HG03460 (cell line): ENCODE measurements around the gene TRIM48.
"Not testable (repeated sequence)": the region's sequence is repeated elsewhere in the genome, so short reads cannot be mapped to it uniquely, and the experiment has no call there.

ENCODE experiments used
- ATAC-seq: cut with Tn5 transposase; IDR thresholded peaks from one replicate; pipeline ENCODE4 v1.9.1; 2021; ENCODE audit not compliant: unreplicated experiment

TRIM48 gene, protein sequence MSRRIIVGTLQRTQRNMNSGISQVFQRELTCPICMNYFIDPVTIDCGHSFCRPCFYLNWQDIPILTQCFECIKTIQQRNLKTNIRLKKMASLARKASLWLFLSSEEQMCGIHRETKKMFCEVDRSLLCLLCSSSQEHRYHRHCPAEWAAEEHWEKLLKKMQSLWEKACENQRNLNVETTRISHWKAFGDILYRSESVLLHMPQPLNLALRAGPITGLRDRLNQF

DNA sequence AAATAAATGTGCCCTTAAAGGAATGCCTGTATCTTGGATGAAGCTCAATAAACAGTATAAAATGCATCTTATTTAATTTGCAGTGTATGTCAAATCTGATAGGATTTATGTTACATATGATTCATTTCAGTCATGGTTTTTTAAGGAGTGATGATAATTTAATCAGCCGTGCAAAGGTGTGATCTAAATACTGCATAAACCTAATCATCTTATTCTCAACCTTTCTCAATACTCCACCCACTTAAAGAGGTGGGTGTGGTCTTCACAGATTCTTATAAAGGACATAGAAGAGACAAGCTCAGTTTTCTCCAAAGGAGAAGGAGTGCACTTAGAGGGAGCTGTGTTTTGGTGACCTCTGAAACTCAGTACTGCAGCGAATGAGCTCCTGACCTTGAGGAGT lies at the start of gene TRIM48:
Gene TRIM48 (plus strand): TSS at position 301 of the 400 bp plus-strand sequence. CDS start 113 bp downstream, outside the sequence.
- not testable (repeated sequence) for ATAC-seq

DNA sequence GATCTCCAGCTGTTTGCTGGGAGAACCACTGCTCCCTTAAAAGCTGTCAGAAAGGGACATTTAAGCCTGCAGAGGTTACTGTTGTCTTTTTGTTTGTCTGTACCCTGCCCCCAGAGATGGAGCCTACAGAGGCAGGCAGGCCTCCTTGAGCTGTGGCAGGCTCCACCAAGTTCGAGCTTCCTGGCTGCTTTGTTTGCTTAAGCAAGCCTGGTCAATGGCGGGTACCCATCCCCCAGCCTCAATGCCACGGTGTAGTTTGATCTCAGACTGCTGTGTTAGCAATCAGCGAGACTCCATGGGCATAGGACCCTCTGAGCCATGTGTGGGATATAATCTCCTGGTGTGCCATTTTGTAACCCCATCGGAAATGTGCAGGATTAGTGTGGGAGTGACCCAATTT lies 23.6 kb upstream of the TRIM48 start:
- ATAC-seq: not testable (repeated sequence)

DNA sequence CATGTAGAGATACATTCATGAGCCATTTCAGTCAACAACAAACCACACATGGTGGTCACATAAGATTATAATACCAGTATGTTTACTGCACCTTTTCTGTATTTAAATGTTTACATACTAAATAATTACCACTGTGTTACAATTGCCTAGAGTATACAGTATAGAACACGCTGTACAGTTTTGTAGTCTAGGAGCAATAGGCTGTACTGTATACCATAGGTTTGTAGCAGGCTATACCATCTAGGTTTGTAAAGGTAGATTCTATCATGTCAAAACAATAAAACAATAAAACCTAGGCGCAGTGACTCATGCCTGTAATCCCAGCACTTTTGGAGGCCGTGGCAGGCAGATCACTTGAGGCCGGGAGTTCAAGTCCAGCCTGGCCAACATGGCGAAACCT lies 1.1 kb downstream of the TRIM48 start:
- ATAC-seq: no peak
